GM12872 (cell line): ENCODE measurements around the gene DLG4.
A peak's percentile ranks its signal among the peaks of the same experiment; 100 is the strongest.

Source experiments
- TF ChIP-seq, protein P1 (sequence below): IDR thresholded peaks from 3 replicates; pipeline ENCODE4 v1.5.1; 2011; ENCODE audit warnings: low read depth, mild to moderate bottlenecking, low read length, moderate library complexity; ENCODE audit not compliant: insufficient read depth

DLG4 gene

DNA sequence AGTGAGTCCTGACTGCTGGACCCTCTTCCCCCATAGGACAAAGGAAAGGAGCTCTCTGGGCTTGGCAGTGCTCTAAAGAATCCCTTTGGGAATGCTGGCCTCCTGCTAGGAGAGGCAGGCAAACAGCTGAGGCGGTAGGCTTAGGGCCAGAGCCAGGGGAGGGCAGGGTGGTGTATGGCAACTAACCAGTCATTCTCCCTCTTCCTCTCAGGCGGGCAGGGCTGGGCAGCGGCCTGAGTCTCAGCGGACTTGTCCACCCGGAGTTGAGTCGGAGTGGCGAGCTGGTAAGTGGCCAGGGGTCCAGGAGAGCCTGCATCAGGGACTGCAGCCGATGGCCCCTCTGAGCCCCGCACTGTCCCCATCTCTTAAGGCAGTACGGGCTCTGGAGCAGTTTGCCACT is 4.5 kb upstream of the DLG4 start:
- TF ChIP-seq, protein P1, sequence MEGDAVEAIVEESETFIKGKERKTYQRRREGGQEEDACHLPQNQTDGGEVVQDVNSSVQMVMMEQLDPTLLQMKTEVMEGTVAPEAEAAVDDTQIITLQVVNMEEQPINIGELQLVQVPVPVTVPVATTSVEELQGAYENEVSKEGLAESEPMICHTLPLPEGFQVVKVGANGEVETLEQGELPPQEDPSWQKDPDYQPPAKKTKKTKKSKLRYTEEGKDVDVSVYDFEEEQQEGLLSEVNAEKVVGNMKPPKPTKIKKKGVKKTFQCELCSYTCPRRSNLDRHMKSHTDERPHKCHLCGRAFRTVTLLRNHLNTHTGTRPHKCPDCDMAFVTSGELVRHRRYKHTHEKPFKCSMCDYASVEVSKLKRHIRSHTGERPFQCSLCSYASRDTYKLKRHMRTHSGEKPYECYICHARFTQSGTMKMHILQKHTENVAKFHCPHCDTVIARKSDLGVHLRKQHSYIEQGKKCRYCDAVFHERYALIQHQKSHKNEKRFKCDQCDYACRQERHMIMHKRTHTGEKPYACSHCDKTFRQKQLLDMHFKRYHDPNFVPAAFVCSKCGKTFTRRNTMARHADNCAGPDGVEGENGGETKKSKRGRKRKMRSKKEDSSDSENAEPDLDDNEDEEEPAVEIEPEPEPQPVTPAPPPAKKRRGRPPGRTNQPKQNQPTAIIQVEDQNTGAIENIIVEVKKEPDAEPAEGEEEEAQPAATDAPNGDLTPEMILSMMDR = no peak

DNA sequence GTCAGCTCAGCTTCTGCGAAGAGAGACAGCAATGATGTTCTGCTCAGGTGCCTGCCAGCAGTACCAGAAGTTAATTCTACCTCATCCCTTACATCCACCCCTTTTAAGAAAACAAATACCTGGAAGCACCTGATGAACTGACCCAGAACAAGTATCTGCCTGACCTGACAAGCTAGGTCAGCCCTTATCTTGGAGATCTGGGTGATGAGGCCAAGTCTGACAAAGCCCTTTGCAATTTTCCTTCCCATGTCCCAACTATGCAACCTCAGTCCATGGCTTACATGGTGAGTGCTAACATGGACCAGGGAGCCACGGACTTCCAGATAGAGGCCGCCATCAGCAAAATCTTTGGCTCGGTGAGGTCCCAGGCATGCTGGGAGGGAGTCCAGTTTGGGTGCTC is 3.7 kb upstream of the DLG4 start:
- TF ChIP-seq, protein P1 = no peak

DNA sequence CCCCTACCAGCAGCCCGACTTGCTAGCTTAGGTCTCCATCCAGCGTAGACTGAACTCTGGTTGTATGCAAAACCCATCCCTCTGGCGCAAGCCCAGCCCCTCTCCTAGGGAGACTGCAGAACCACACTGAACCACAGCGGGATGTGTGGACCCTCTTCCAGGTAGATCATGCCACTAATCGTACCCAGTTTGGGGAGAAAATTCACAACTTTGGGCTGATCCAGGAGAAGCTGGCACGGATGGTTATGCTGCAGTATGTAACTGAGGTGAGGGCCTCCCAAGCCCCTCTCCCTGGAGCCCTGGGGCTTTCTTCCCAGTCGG is 3.3 kb upstream of the DLG4 start:
- TF ChIP-seq, protein P1 = no peak

DNA sequence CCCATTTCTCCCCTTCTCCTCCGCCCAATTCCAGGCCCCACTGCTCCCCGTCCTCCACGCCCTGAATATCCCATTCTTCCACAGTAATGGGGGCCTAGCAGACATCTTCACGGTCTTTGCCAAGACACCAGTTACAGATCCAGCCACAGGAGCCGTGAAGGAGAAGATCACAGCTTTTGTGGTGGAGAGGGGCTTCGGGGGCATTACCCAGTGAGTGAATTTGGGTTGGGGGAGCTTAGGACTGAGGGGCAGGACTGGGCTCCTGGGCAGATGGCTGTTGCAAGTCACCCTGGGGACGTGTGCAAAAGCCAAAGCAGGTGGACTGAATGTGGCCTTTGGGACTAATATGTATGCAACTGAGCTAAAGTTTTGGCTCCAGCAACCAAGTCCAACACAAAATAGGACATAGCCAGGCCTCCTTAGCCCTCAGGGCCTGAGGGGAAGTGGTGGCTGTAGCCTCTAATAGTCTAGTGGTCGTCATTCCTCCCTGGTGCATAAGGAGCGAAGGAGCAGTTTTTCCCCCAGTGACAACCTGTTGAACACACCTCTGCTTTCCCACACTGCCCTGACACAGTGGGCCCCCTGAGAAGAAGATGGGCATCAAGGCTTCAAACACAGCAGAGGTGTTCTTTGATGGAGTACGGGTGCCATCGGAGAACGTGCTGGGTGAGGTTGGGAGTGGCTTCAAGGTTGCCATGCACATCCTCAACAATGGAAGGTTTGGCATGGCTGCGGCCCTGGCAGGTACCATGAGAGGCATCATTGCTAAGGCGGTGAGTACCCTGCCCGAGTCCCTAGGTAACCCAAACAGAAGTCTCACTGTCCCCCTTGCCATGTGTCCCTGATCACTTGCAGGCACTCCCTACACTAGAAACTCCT is 2.7 kb upstream of the DLG4 start:
- TF ChIP-seq, protein P1 = no peak

DNA sequence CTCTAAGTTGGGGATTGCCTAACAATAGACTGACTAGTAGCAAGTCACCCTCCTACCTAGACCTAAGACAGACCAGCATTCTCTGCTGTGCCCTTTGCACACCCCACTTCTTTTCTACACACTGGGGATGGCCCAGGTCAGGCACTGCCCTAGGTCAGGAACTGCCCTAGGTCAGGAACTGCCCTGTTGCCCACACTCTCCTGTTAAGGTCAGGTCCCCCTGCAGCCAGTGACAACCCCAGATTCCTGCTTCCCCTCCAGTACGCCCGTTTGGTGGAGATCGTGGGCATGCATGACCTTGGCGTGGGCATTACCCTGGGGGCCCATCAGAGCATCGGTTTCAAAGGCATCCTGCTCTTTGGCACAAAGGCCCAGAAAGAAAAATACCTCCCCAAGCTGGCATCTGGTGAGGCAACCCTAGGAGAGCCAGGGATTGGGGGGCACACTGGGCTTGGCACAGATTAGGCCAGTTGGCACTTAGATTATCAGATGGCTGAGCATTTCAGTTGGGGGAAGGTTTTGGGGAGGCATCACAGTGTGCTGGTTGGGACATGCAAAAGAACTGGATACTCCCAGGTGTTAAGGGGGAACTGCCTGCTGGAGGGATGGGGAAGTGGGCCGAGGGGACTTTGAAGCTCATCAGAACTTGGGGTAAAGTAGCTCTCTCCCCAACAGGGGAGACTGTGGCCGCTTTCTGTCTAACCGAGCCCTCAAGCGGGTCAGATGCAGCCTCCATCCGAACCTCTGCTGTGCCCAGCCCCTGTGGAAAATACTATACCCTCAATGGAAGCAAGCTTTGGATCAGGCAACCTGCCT is 1.8 kb upstream of the DLG4 start:
- TF ChIP-seq, protein P1 = no peak

DNA sequence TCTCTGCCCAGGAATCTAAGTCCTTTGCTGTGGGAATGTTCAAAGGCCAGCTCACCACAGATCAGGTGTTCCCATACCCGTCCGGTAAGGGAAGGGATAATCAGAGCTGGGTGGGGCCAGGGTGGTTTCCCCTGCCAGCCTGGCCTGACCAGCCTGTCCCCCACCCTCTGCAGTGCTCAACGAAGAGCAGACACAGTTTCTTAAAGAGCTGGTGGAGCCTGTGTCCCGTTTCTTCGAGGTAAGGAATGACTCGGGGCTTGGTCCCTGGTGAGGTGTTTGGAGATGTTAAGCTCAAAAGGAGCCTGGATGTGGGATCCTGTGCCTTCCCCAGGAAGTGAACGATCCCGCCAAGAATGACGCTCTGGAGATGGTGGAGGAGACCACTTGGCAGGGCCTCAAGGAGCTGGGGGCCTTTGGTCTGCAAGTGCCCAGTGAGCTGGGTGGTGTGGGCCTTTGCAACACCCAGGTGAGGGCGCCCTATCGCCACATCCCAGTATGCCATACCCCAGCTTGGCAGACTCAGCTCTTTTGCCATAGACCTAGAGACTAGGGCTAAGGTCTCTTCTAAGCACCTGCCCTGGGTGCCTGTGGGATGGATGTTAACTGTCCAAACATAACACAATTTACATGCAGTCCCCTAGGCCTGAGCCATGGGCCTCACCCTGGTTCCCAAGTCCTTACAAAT is 1.1 kb upstream of the DLG4 start:
- TF ChIP-seq, protein P1 = peak; percentile 70

DNA sequence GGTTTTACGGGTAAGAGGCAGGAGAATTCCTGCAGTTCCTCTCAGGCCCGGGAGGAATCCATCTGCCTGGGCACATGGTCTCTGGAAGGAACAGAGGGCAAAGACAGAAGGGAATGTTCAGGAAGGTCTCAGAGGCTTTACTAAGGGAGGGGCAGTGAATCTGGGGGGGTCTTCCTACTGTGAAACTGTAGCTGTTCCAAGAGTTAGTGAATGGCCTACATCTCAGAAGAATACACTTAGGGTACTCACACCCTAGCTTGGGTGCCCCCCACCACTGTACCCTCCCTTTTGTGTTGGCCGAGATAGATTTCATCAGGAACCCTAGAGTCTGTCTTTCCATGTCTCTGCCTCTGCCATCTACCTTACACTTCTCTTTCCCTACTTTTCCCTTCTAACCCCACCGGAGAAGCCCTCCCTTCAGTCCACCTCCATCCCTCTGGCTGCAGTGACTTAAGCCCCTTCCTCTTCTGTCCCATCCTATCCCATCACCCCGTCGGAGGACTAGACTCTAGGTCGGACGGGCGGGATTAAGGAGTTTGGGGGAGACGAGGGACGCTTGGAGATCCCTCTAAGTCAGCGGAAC is 316 bp downstream of the DLG4 start:
- TF ChIP-seq, protein P1 = no peak
